GM12872 (cell line): ENCODE results near the gene CYTH1.

Source experiments
- TF ChIP-seq, protein P1 (sequence below): IDR thresholded peaks from 3 replicates; pipeline ENCODE4 v1.5.1; 2011; ENCODE audit warnings: low read depth, mild to moderate bottlenecking, low read length, moderate library complexity; ENCODE audit not compliant: insufficient read depth

The CYTH1 gene

DNA sequence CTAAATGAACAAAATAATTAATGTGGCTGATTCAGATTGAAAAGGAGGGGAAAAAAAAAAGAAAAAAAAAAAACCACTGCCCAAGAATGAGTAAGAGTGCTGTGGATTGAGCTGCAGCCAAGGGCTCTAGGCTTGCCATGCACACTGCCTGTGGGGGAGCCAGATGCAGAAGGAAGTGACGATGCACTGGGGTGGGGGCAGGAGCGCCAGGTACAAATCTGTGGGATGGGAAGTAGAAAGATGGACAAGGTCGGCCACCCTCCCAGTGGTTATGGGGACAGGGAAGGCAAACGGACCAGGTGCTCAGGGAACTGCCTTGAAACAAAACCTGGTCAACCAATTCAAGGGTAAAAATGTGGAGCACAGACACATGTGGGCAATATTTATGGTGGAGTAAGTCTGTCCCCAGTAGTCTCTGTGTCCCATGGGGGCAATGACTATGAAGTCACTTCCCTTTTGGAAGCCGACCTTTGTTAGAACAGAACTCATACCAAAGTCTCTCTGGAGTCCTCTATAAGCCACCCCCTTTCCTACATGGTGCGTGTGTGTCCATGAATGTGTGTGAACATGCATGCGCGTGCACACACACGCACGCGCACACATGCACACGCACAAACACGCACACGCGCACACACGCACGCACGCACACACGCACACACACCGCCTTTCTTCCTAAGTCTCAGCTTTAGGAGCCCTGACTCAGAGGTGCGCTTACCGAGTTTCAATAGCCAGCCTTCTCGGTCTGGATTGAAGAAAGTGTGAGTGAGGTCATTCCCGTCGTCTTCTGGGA, 84.3 kb downstream of the CYTH1 start:
- TF ChIP-seq, protein P1, sequence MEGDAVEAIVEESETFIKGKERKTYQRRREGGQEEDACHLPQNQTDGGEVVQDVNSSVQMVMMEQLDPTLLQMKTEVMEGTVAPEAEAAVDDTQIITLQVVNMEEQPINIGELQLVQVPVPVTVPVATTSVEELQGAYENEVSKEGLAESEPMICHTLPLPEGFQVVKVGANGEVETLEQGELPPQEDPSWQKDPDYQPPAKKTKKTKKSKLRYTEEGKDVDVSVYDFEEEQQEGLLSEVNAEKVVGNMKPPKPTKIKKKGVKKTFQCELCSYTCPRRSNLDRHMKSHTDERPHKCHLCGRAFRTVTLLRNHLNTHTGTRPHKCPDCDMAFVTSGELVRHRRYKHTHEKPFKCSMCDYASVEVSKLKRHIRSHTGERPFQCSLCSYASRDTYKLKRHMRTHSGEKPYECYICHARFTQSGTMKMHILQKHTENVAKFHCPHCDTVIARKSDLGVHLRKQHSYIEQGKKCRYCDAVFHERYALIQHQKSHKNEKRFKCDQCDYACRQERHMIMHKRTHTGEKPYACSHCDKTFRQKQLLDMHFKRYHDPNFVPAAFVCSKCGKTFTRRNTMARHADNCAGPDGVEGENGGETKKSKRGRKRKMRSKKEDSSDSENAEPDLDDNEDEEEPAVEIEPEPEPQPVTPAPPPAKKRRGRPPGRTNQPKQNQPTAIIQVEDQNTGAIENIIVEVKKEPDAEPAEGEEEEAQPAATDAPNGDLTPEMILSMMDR = no peak

DNA sequence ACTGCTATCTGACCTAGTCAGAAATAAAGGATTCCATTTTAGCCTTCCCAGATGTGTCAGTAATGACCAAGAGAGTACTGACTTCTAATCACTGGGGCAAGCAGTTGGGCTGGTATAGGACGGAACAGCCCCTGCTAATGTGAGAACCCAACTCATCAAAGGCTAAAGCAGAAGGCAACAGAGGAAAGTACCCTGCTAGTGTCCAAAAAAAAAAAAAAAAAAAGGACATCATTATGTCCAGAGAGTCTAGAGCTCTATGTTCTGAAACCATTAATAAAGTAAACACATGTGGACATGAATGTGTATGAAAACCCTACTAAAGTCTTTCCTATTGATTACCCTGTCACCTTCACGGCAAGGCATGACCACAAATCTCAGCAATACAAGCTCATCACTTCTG, 85.0 kb downstream of the CYTH1 start:
- TF ChIP-seq, protein P1 = no peak

DNA sequence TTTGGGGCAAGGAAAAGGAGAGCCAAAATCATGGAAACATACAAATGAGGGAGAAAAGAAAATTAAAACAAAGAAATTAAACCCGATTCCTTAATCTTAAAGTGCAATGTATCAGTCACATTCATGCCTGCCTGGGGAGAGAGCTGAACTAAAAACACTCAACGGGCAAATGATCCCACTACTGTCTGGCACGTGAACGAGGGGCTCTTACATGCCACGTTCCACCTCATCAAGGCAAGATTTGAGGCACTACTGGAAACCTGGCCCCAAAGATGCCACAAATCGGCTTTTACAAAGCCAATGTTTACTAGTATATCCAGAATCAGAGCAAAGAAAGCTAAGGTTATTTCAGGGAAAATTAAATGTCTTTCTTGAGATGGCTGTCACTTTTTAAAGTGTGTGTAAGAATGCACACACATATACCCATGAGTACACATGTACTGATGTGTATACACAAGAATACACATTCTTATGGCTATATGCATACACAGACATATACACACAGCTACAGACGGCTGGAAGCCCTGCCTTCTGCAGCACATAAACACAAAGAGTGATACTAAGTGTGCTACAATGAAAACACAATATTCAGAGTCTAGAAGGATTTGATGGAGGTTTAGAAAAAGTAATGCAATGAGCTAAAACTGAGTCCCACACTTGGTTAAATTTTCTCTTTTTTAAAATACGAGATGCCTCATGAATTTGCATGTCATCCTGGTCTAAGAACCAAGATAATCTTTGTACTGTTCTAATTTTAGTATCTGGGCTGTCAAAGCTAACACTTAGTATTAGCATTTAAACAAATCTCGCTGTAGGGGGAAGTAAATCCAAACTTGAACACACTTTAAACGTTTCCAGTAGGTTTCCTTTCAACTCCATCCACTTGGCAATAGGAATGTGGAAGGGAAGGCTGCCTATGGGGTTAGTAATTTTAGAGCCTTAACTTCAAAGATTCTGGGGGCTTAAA, 85.8 kb downstream of the CYTH1 start:
- TF ChIP-seq, protein P1 = no peak

DNA sequence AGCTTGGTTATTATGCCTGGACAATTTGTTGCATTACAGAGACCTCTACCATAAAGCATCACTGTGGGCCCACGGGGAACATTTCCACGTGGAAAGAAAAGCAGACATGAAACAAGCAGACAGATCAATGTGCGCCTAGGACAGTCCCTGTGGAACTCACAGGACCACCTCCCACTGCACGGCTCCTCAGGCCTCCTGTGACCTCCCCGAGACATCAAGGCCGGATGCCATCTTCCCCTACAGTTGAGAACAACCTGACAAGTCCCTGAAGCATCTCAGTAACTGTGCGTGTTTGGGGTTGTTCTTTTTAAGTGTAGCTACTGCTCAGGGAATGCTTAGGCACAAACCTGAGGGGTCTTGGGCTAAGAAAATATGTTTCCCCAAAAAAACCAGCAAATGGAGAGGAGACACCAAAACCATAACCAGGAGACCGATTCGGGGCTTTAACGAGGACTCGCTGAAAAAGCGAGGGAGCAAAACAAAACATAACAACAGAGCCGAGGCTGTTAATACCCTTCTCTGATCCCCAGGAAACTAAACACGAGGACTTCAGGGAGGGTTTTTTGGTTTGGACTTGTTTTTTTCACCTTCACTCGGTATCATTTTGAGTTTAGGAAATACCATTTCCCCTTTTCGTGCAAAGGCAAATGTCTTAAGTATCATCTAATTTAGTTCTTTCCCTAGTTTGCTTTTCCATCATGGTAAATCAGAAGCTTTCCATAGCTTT, 87.1 kb downstream of the CYTH1 start:
- TF ChIP-seq, protein P1 = no peak

DNA sequence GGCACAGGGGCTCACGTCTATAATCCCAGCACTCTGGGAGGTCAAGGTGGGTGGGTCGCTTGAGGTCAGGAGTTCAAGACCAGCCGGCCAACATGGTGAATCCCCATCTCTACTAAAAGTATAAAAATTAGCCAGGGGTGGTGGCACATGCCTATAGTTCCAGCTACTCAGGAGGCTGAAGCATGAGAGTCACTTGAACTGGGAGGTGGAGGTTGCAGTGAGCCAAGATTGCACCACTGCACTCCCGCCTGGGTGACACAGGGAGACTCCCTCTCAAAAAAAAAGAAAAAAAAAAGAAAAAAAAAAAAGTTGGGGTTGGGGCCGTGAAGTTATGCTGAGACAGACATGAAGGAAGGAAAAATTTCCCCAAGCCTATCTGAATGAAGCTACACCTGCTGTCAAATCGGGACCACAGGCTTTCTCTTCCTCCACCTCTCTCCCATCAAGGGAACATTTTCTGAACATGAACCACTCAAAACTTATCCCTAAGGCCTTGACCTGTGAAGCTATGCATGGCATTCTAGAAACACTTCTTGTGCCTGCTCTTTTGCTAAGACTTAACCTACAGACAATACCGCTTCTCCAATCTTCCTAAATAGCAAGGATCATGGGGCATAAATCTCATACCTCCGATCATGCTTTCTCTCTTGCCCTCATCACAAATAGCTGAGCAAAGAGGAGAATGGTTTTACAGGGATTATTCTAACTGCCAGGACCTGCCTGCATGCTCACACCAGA, 88.6 kb downstream of the CYTH1 start:
- TF ChIP-seq, protein P1 = no peak

DNA sequence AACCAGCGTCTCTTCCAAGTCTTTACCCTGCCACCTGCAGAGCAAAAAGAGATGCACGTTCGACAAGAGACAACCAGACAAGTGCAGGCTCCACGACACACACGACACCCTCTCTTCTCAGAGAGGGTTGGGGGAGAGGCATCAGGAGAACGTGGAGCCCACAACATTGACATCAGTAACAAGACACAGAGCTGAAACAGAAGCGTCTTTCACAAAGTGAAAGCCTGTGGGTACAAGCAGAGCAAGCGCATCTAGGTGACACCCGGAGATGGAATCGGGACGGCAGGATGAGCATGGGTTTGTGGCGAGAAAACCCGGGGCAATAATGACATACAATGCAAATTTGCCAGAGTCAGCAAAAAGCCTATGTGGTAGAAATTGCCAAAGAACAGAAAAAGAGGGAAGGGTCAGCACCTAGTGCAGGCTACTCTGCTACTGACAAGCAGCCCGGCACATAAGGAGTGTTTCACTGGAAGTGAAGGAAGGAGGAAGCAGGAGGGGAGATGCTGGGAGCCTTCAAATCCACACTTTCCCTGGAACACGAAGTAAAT, 89.5 kb downstream of the CYTH1 start:
- TF ChIP-seq, protein P1 = no peak
